Measurements from ENCODE around the gene AKAP1.

DNA sequence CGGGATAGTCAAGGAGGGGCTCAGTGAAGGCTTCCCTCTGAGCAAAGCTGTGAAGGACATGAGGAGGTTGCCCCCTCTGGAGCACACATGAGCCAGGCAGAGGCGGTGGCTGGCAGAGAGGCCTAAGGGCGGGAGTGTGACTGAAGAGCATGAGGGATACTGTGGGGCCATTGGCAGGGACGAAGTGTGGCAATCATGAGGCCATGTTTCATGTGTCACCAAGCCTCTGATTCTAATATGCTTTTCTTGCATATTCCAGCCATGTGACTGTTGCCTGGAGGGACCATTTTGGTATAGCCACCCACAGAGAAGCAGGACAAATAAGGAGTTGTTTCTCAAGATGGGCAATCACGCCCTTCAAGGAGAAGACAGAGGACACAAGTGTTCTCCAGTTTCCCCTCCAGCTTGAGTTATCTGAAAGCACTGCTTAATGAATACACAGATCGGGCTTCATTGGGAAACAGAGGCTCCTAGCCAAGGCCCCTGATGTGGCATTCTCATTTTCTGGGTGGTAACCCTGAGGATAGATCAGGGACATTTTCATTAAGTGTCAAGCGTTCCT lies 68.0 kb downstream of the AKAP1 start:
- TF ChIP-seq CTCF (IDR thresholded peaks at IDR 0.05) (no peak), CEBPB (IDR thresholded peaks at IDR 0.05) (no peak), CHD4 (IDR thresholded peaks at IDR 0.05; ENCODE audit: borderline replicate concordance) (no peak)
